SIG-M5 treated with dmso at 0.1 percent for 504 hours (cell line): ENCODE data around the gene LRCH3.
"Not testable (repeated sequence)": the region's sequence is repeated elsewhere in the genome, so short reads cannot be mapped to it uniquely, and the experiment has no call there.

Experiments
- DNase-seq: peaks from one replicate; lab custom pipeline; 2025; ENCODE audit not compliant: unreplicated experiment; lab: John Stamatoyannopoulos, UW

Gene LRCH3

DNA sequence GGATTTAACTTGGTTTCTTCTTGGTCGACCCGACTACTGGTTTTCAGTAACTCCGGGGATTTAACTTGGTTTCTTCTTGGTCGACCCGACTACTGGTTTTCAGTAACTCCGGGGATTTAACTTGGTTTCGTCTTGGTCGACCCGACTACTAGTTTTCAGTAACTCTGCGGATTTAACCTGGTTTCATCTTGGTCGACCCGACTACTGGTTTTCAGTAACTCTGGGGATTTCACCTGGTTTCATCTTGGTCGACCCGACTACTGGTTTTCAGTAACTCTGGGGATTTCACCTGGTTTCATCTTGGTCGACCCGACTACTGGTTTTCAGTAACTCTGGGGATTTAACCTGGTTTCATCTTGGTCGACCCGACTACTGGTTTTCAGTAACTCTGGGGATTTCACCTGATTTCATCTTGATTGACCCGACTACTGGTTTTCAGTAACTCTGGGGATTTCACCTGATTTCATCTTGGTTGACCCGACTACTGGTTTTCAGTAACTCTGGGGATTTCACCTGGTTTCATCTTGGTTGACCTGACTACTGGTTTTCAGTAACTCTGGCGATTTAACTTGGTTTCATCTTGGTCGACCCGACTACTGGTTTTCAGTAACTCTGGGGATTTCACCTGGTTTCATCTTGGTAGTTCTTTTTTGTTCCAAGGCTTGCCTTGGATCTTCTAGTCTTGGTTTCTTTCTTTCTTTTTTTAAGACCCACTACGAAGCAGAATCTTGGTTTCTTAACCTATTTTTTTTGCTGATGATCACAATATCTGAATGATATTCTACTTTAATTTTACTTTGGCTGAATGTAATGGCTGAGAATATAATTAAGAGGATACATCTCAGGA, 130.6 kb downstream of the LRCH3 start:
- DNase-seq, result not testable (repeated sequence)

GRCh38 chr3:197926418-197926817, 135.4 kb downstream of the LRCH3 start:
- DNase-seq, result peak; percentile 5

DNA sequence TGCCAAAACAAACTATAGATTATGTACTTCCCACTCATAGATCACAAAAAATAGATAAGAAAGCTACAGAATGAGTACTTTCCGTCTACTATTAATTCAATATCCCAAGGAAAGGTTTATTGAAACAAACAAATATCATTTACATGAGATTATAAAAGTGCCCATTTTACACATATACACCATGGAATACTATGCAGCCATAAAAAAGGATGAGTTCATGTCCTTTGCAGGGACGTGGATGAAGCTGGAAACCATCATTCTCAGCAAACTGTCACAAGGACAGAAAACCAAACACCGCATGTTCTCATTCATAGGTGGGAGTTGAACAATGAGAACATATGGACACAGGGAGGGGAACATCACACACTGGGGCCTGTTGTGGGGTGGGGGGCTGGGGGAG, 136.5 kb downstream of the LRCH3 start:
- not testable (repeated sequence) for DNase-seq

- no peak for DNase-seq
These were observed 145.8 kb downstream of the LRCH3 start for GRCh38 chr3:197936819-197937384.
